GM12878 (cell line): ENCODE data around the gene INF2. TPM values are rescaled to one million over a fixed set of nuclear protein-coding genes. Genes with fewer than 3 reads are reported as not detected.

Experiments
- ATAC-seq: fragments of 200-7000 bp; cut with Tn5 transposase; 3 replicates; pipeline ENCODE4 v1.9.1; 2020; ENCODE audit warnings: mild to moderate bottlenecking, moderate library complexity
- BruUV-seq: library from RNA; stranded (reverse); fragments of 400-500 nt; replicated peaks from 2 replicates; lab custom pipeline; 2021; lab: Mats Ljungman, UMichigan
- CTCF ChIA-PET: fragments of 300-600 bp; sonication (Branson Sonifier 250); formaldehyde crosslinking; extraction: SDS; loops from one replicate; lab custom pipeline; 2021; ENCODE audit warnings: inconsistent platforms; lab: Yijun Ruan, JAX
- POLR2A ChIA-PET: fragments of 350-600 bp; formaldehyde crosslinking; extraction: SDS; loops from one replicate; lab custom pipeline; 2021; ENCODE audit warnings: inconsistent platforms; lab: Charles Lee
- RAD21 ChIA-PET: fragments of 300-600 bp; sonication (Branson Sonifier 250); formaldehyde crosslinking; loops from one replicate; lab custom pipeline; 2023; ENCODE audit warnings: antibody characterized with exemption; ENCODE audit not compliant: unreplicated experiment; lab: Charles Lee
- SMC1A ChIA-PET: fragments of 300-600 bp; sonication (Branson Sonifier 250); formaldehyde crosslinking; loops from one replicate; lab custom pipeline; 2023; ENCODE audit not compliant: unreplicated experiment, uncharacterized antibody; lab: Charles Lee
- DNase-seq: peaks from one replicate; pipeline ENCODE4 v3.0.0-alpha.2; 2011; ENCODE audit warnings: low read depth, low spot score
- FAIRE-seq: peaks from 3 replicates; lab custom pipeline; 2011; peaks lifted over from hg19 to GRCh38; lab: Jason Lieb, UNC
- H2AFZ ChIP-seq: 2 replicates; pipeline ENCODE4 v1.6.0; 2011; ENCODE audit warnings: low read depth, low read length, control low read depth; ENCODE audit not compliant: control insufficient read depth
- H3K27ac ChIP-seq: 2 replicates; pipeline ENCODE4 v1.5.1; 2011; ENCODE audit warnings: control low read depth; ENCODE audit not compliant: control insufficient read depth, insufficient read depth
- H3K27me3 ChIP-seq, 2 experiments: replicated peaks in 1 of 2; 2 replicates each; pipeline versions ENCODE4 v1.6.0 to v1.6.1; 2011; ENCODE audit warnings: low read length in 1 of 2; ENCODE audit not compliant: control insufficient read depth in 2 of 2, insufficient read depth in 2 of 2
- H3K36me3 ChIP-seq, 2 experiments: 2 replicates each; pipeline ENCODE4 v1.5.1; 2011; ENCODE audit warnings: low read length in 1 of 2; ENCODE audit not compliant: control insufficient read depth in 2 of 2, insufficient read depth in 2 of 2
- H3K4me1 ChIP-seq: 2 replicates; pipeline ENCODE4 v1.6.1; 2011; ENCODE audit warnings: mild to moderate bottlenecking, low read length, moderate library complexity, mixed read lengths; ENCODE audit not compliant: control insufficient read depth, insufficient read depth
- H3K4me2 ChIP-seq: 2 replicates; pipeline ENCODE4 v1.6.0; 2011; ENCODE audit warnings: control low read depth; ENCODE audit not compliant: control insufficient read depth, insufficient read depth
- H3K4me3 ChIP-seq: fragments of 200-600 bp; sonication (generic); 2 replicates; pipeline ENCODE4 v1.5.1; 2016
- H3K79me2 ChIP-seq: 2 replicates; pipeline ENCODE4 v1.6.0; 2011; ENCODE audit warnings: low read length; ENCODE audit not compliant: control insufficient read depth, insufficient read depth
- H3K9ac ChIP-seq: 2 replicates; pipeline ENCODE4 v1.8.0; 2011; ENCODE audit warnings: low read length, control low read depth, mixed read lengths; ENCODE audit not compliant: control insufficient read depth, insufficient read depth
- H3K9me3 ChIP-seq: replicated peaks from 3 replicates; pipeline ENCODE4 v1.5.1; 2011; ENCODE audit warnings: mild to moderate bottlenecking, low read length; ENCODE audit not compliant: control insufficient read depth, insufficient read depth
- H4K20me1 ChIP-seq: 2 replicates; pipeline ENCODE4 v1.6.0; 2011; ENCODE audit not compliant: control insufficient read depth, insufficient read depth
- CBX5 ChIP-seq: sonication (generic); IDR thresholded peaks from 2 replicates; pipeline ENCODE4 v1.6.1; 2016; ENCODE audit warnings: low read depth, moderate library complexity, mild to moderate bottlenecking, inconsistent platforms
- CUX1 ChIP-seq: IDR thresholded peaks from 2 replicates; pipeline ENCODE4 v1.6.1; 2012; ENCODE audit warnings: improper control_type of control experiment, low read depth, low read length; ENCODE audit not compliant: insufficient replicate concordance
- E2F4 ChIP-seq: IDR thresholded peaks from 2 replicates; pipeline ENCODE4 v1.6.1; 2012; ENCODE audit warnings: low read depth, low read length, improper control_type of control experiment
- E2F8 ChIP-seq: fragments of 450-650 bp; IDR thresholded peaks from 2 replicates; pipeline ENCODE4 v1.6.1; 2018; ENCODE audit warnings: mild to moderate bottlenecking, low read depth, moderate library complexity; ENCODE audit not compliant: partially characterized antibody
- HDAC6 ChIP-seq: fragments of 200-600 bp; sonication (generic); IDR thresholded peaks from one replicate; pipeline ENCODE4 v1.8.0; 2017; ENCODE audit warnings: antibody characterized with exemption; ENCODE audit not compliant: unreplicated experiment
- IRF4 ChIP-seq: IDR thresholded peaks from 2 replicates; pipeline ENCODE4 v1.6.1; 2011; ENCODE audit warnings: low read depth, low read length
- KAT2A ChIP-seq: conservative IDR thresholded peaks from 2 replicates; pipeline ENCODE4 v1.6.1; 2011; ENCODE audit warnings: low read depth, low read length; ENCODE audit not compliant: control insufficient read depth
- MEF2B ChIP-seq: fragments of 450-650 bp; IDR thresholded peaks from 2 replicates; pipeline ENCODE4 v1.6.1; 2018; ENCODE audit warnings: mild to moderate bottlenecking, moderate library complexity; ENCODE audit not compliant: partially characterized antibody, poor library complexity, severe bottlenecking
- MTA3 ChIP-seq: IDR thresholded peaks from 2 replicates; pipeline ENCODE4 v1.6.1; 2012; ENCODE audit warnings: low read length, inconsistent platforms, borderline replicate concordance
- NR2C2 ChIP-seq: IDR thresholded peaks from 2 replicates; pipeline ENCODE4 v1.6.1; 2011; ENCODE audit warnings: borderline replicate concordance, low read depth; ENCODE audit not compliant: control insufficient read depth, insufficient read length
- POLR2AphosphoS5 ChIP-seq: IDR thresholded peaks from 2 replicates; pipeline ENCODE4 v1.6.1; 2011; ENCODE audit warnings: mild to moderate bottlenecking, low read length, inconsistent platforms
- RUNX3 ChIP-seq: IDR thresholded peaks from 2 replicates; pipeline ENCODE4 v1.6.1; 2012; ENCODE audit warnings: low read length, inconsistent platforms
- SREBF1 ChIP-seq: IDR thresholded peaks from 2 replicates; pipeline ENCODE4 v1.6.1; 2012; ENCODE audit warnings: mild to moderate bottlenecking, low read length
- TBL1XR1 ChIP-seq: IDR thresholded peaks from 2 replicates; pipeline ENCODE4 v1.6.1; 2012; ENCODE audit warnings: low read depth, low read length, improper control_type of control experiment
- ZBED1 ChIP-seq: IDR thresholded peaks from 2 replicates; pipeline ENCODE4 v1.6.1; 2016; ENCODE audit warnings: borderline replicate concordance
- WGBS: methylation state at CpG from one replicate; pipeline ENCODE4 v1.1.6; 2016; ENCODE audit warnings: low lambda C conversion rate; ENCODE audit not compliant: insufficient replicate concordance, insufficient coverage; ENCODE audit errors: missing lambda C conversion rate; 5-methylcytosine and 5-hydroxymethylcytosine counted together
- in situ Hi-C: fragments of 300-500 bp; cut with MboI; formaldehyde crosslinking; loops from 9 replicates; pipeline ENCODE4 v1.14.3; 2018; ENCODE audit warnings: mixed read lengths
- intact Hi-C: fragments of 100-400 bp; cut with micrococcal nuclease; formaldehyde crosslinking; loops from one replicate; pipeline ENCODE4 v1.14.2; 2022; ENCODE audit not compliant: unreplicated experiment
- polyA plus RNA-seq, 11 experiments: library from polyadenylated mRNA; depleted of rRNA in 4 of 11; unstranded in 6 of 11; stranded (reverse) in 5 of 11; fragments of >200 nt; fragmentation: Nextera tagmentation in 4 of 11; fragmentation: Illumina TruSeq in 1 of 11; extraction: Ambion mirVana in 4 of 11; extraction: Trizol in 1 of 11; gene quantifications; 1 replicate in 1 of 11; 2 replicates in 10 of 11; pipeline versions ENCODE4 v1.2.1 to v1.2.3, GENCODE V29; 2011 to 2016; ENCODE audit warnings: inconsistent platforms in 2 of 11, missing spikeins in 2 of 11, low read depth in 1 of 11
- total RNA-seq, 4 experiments: library from RNA; depleted of rRNA in 3 of 4; stranded (reverse); fragments of >200 nt in 3 of 4; fragmentation: Illumina TruSeq in 1 of 4; extraction: Trizol in 1 of 4; gene quantifications; 2 replicates each; pipeline versions ENCODE4 v1.2.1 to v1.2.3, GENCODE V29; 2013 to 2021

INF2 gene
- total and polyA plus RNA-seq, 10 of the 15 experiments (the other 5 are each of a cell fraction or from before 2014, with no cell fraction given) = 0.72 to 43.2 (median 8.3) TPM

GRCh38 chr14:104746934-104747481 is 57.6 kb downstream of the INF2 start (continued):
- no peak for TF ChIP-seq E2F4
- no peak for TF ChIP-seq CBX5
- no peak for TF ChIP-seq TBL1XR1
- TF ChIP-seq RUNX3 = no peak
- TF ChIP-seq HDAC6 = no peak
- no peak for TF ChIP-seq MEF2B
- no peak for TF ChIP-seq NR2C2
- TF ChIP-seq IRF4 = no peak
- TF ChIP-seq MTA3 = no peak

GRCh38 chr14:104747876-104748275 is 58.5 kb downstream of the INF2 start:
- no peak overlapping the region for H3K4me2 ChIP-seq
- BruUV-seq = no TSS peak
- H3K9ac ChIP-seq = no peak overlapping the region
- peaks cover 12% of the 10 kb centered on the region for H3K4me1 ChIP-seq
- ChIA-PET CTCF (interaction anchor here (2.4 kb wide), 1 partner anchor 23 kb away, joined by 8 read pairs; no protein-coding TSS in a partner anchor), SMC1A (no interaction called here), RAD21 (no interaction called here), POLR2A (no interaction called here)
- in situ Hi-C loops (no loop called here), intact Hi-C loops (no loop called here)
- H3K36me3 ChIP-seq = no peaks in the 10 kb centered on the region
- no peaks in the 10 kb centered on the region for H3K79me2 ChIP-seq
- H2AFZ ChIP-seq = no peak overlapping the region
- H3K27ac ChIP-seq = no peak overlapping the region
- no peaks in the 10 kb centered on the region for H4K20me1 ChIP-seq
- H3K4me3 ChIP-seq = no peak overlapping the region
- ATAC-seq (no peak), DNase-seq (no peak), FAIRE-seq (no peak)
- TF ChIP-seq KAT2A = no peak
- no peak for TF ChIP-seq ZBED1
- no peak for TF ChIP-seq POLR2AphosphoS5
- TF ChIP-seq CUX1 = no peak
- TF ChIP-seq MTA3 = no peak
- TF ChIP-seq SREBF1 = no peak
- no peak for TF ChIP-seq E2F8
- no peaks in the 10 kb centered on the region for H3K27me3 ChIP-seq
- WGBS = 71% methylated on average over 9 of the region's 9 CpGs
- no peaks in the 10 kb centered on the region; the same call in 2 of the 3 replicates for H3K9me3 ChIP-seq
